Psoas muscle (tissue), 8 donors: ENCODE measurements around the gene UGT1A10. TPM values are rescaled to one million over a fixed set of nuclear protein-coding genes. Genes with fewer than 3 reads are reported as not detected.

ENCODE experiments used
- ATAC-seq, 4 donors: fragments of 200-7000 bp; cut with Tn5 transposase; one replicate each; pipeline ENCODE4 v1.9.1; 2020; ENCODE audit warnings: moderate library complexity in 3 of 4, mild to moderate bottlenecking in 2 of 4
- DNase-seq, 2 donors: peaks; one replicate each; pipeline ENCODE4 v3.0.0-alpha.2; 2020
- H3K27ac ChIP-seq: fragments of 200-600 bp; one replicate; pipeline ENCODE4 v1.8.0; 2022
- H3K27me3 ChIP-seq, 3 donors: fragments of 200-600 bp in 1 of 3; one replicate each; pipeline versions ENCODE4 v1.6.1 to v1.8.0; 2013 to 2022; ENCODE audit warnings: low read length in 2 of 3, mild to moderate bottlenecking in 2 of 3, moderate library complexity in 1 of 3; ENCODE audit not compliant: insufficient read depth in 3 of 3
- H3K36me3 ChIP-seq, 2 donors: fragments of 200-600 bp in 1 of 2; one replicate each; pipeline versions ENCODE4 v1.6.1 to v1.8.0; 2013 to 2022; ENCODE audit warnings: low read depth in 1 of 2, mild to moderate bottlenecking in 1 of 2, moderate library complexity in 1 of 2; ENCODE audit not compliant: insufficient read depth in 1 of 2
- H3K4me1 ChIP-seq: fragments of 200-600 bp; one replicate; pipeline ENCODE4 v1.8.0; 2022
- H3K4me3 ChIP-seq: fragments of 200-600 bp; one replicate; pipeline ENCODE4 v1.8.0; 2022; ENCODE audit warnings: mild to moderate bottlenecking
- H3K9me3 ChIP-seq: fragments of 200-600 bp; one replicate; pipeline ENCODE4 v1.8.0; 2022
- CTCF ChIP-seq: fragments of 200-600 bp; IDR thresholded peaks from one replicate; pipeline ENCODE4 v1.8.0; 2022; ENCODE audit warnings: antibody characterized with exemption
- WGBS, 3 donors: extraction: QIAGEN DNeasy Blood & Tissue Kit; methylation state at CpG; one replicate each; pipeline versions ENCODE4 v1.1.6 to v1.1.7; 2013; 5-methylcytosine and 5-hydroxymethylcytosine counted together
- intact Hi-C, 2 donors: fragments of 100-400 bp; cut with DNase I; formaldehyde crosslinking; loops; one replicate each; pipeline versions ENCODE4 v1.11.0 to v1.14.2; 2022
- polyA plus RNA-seq, 3 donors: library from polyadenylated mRNA; stranded (reverse); fragments of 200-250 nt; gene quantifications; one replicate each; pipeline ENCODE4 v1.2.3, GENCODE V29; 2013
- total RNA-seq, 4 donors: library from RNA; stranded (reverse); fragmentation: NEBNext Ultra II Directional in 2 of 4; extraction: Animal tissue kit (Norgen Biotek cat#: 25700) in 2 of 4; gene quantifications; one replicate each; pipeline versions ENCODE4 v1.2.1 to v1.2.4, GENCODE V29; 2021 to 2023
- donor health status: healthy with polysubstance abuse.
- donor health status: DM: no; HTN: no; CAD: no; lungs with moderate emphysema.
- donor health status: Bipolar disorder and iron deficiency.
- donor health status: healthy.
- donor health status: DM: yes; HTN: yes; CAD: no.
- donor health status: DM: no; HTN: no; CAD: no.
- donor health status: DM: no; HTN: no; CAD: no.
- donor health status: DM: yes; HTN: yes; CAD: no.

UGT1A10 gene
- total and polyA plus RNA-seq, 7 donors = 0.03 TPM; not detected in 6

- H3K27ac ChIP-seq = no peak overlapping the region
- no peak overlapping the region for H3K4me3 ChIP-seq
- TF ChIP-seq CTCF = no peak
- ATAC-seq = no peak
- no peak for DNase-seq
- H3K36me3 ChIP-seq = no peaks in the 10 kb centered on the region
- intact Hi-C loops = no loop called here
- H3K27me3 ChIP-seq = peaks cover 0 to 3% (median 0%) of the 10 kb centered on the region in 3 donors
- H3K9me3 ChIP-seq = no peaks in the 10 kb centered on the region
- 84 to 92% (median 85%) methylated on average over 8 of the region's 8 CpGs for WGBS, 3 donors
- no peaks in the 10 kb centered on the region for H3K4me1 ChIP-seq
These were observed 175.5 kb downstream of the UGT1A10 start for GRCh38 chr2:233811732-233812131.

DNA sequence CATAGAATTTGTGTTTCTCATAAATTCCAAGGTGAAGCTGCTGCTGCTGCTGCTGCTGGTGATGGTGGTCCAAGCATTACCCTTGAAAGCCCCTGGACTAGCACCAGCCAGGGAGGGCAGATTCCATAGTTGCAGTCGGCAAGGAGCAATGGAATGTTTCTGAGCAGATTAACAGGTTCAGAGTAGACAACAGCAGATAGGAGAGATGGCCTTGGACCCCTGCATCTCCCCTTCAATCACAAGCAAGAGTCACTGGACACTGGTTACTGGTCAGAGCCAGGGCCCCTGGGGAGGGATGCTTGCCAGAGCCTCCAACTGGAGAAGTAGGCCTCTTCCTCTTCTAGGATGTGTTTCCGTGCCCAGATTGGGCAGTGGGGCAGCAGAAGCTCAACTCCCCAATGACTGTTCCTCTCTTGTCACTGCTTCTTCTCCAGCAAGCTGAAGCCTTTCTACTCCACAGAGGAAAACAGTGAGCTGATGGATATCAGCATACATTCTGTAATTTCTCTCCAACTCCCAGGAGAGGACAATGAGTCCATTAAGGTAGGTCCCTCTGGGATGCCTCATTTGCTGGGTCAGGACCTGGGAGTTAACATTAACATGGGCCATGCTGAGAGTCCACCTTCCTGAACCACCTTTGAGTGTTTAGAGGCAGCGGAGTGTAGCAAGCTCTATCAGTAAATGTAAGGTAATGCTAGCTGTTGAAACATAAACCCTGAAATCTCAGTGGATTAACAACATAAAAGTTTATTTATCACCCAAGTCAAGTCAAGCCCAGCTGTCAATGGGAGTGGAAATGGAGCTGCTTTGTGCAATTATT, 177.2 kb downstream of the UGT1A10 start:
- intact Hi-C loops = no loop called here
- no peak for TF ChIP-seq CTCF
- 61 to 71% (median 70%) methylated on average over 3 of the region's 3 CpGs for WGBS, 3 donors
- Histone ChIP-seq H3K27ac (no peak overlapping the region), H3K9me3 (no peaks in the 10 kb centered on the region), H3K4me3 (no peak overlapping the region), H3K36me3 (no peaks in the 10 kb centered on the region), H3K27me3 (peaks cover 0 to 7% (median 0%) of the 10 kb centered on the region in 3 donors), H3K4me1 (no peaks in the 10 kb centered on the region)
- DNase-seq = no peak
- ATAC-seq = no peak

DNA sequence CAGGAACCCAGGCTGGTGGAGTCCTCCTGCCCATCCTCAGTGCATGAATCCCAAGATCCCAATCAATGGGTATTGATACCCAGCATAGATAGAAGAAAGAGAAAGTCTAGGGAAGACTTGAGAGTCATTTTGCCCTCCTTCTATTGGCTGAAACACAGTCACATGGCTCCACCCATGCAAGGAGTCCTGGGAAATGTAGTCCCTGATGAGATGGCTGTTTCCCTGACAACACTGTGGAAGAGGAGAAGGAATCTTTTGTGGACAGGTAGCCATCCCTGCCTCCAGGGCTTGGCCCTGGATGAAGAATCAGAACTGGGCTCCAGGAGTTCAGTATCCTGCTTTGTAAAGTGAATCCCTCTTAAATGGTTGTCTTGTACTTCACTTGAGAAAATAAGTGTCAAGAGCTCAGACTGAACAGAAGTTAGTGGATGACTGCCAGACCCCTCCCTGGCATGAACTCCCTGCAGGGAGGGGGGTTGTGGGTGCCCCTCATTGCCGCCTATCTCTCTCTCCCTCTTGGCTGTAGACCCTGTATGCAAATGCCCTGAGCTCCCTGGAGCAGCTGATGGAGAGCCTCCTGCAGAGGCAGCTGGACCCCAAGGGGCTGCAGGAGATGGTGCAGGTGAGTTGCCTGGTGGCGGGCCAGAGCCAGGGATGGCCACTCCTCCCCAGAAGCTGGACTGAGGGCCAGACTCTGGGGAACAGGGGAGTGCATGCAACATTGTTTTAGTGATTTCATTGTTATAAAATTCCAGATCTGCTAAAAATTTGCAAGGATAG, 178.0 kb downstream of the UGT1A10 start:
- TF ChIP-seq CTCF = no peak
- intact Hi-C loops = no loop called here
- H3K36me3 ChIP-seq = no peaks in the 10 kb centered on the region
- no peak overlapping the region for H3K27ac ChIP-seq
- no peak for DNase-seq
- no peaks in the 10 kb centered on the region for H3K4me1 ChIP-seq
- no peak overlapping the region for H3K4me3 ChIP-seq
- ATAC-seq = no peak
- H3K9me3 ChIP-seq = no peaks in the 10 kb centered on the region
- H3K27me3 ChIP-seq = peaks cover 0 to 4% (median 0%) of the 10 kb centered on the region in 3 donors
- 41 to 68% (median 47%) methylated on average over 2 of the region's 2 CpGs for WGBS, 3 donors

DNA sequence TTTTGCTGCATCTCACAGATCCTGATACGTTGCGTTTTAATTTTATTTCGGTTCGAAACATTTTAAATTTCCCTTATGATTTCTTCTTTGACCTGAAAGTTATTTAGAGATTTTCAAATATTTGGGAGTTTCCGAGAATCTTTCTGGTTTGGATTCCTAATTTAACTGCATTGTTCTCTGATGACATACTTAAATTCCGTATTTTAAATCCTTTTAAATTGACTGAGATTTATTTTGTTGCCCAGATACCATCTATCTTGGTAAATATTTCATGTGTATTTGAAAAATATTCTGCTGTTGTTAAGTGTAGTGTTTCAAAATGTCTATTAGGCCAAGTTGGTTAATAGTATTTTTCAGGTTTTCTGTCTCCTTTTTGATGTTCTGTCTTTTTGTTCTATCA, 179.6 kb downstream of the UGT1A10 start:
- ATAC-seq (no peak), DNase-seq (no peak)
- Histone ChIP-seq H3K9me3 (no peaks in the 10 kb centered on the region), H3K36me3 (no peaks in the 10 kb centered on the region), H3K27me3 (peaks cover 0 to 4% (median 0%) of the 10 kb centered on the region in 3 donors), H3K27ac (no peak overlapping the region), H3K4me1 (no peaks in the 10 kb centered on the region), H3K4me3 (no peak overlapping the region)
- intact Hi-C loops = no loop called here
- WGBS, 3 donors = 35 to 58% (median 55%) methylated on average over 6 of the region's 6 CpGs
- no peak for TF ChIP-seq CTCF
